ENCODE measurements around the gene MEF2C.

DNA sequence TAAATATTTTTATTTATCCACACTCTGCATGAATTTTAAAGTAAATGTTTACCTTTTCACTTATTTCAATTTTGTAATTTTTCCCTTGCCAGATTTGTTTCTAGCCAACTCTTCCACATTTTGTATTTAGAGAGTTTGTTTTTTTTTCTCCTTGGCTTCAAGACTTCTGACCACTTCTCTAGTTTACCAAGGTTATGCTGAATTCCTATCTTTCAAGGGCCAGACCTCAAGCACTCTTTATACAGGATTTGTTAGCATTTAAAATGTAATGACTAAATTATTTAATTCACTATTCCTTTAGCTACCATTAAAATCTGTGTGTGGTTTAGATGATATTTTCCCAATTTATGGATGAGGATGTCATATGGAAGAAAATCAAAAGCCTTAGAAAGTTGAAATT, 42.5 kb downstream of the MEF2C start:
- no peak for TF ChIP-seq POLR2AphosphoS5 (IDR thresholded peaks at IDR 0.05; ENCODE audit: low read depth, low read length)
- no peak for TF ChIP-seq POLR2A (IDR thresholded peaks at IDR 0.05; ENCODE audit: low read depth, low read length)
- no peak for TF ChIP-seq TAF1 (IDR thresholded peaks at IDR 0.05; ENCODE audit: borderline replicate concordance, low read depth, low read length)
